ENCODE results near the gene IER5.

Gene IER5

DNA sequence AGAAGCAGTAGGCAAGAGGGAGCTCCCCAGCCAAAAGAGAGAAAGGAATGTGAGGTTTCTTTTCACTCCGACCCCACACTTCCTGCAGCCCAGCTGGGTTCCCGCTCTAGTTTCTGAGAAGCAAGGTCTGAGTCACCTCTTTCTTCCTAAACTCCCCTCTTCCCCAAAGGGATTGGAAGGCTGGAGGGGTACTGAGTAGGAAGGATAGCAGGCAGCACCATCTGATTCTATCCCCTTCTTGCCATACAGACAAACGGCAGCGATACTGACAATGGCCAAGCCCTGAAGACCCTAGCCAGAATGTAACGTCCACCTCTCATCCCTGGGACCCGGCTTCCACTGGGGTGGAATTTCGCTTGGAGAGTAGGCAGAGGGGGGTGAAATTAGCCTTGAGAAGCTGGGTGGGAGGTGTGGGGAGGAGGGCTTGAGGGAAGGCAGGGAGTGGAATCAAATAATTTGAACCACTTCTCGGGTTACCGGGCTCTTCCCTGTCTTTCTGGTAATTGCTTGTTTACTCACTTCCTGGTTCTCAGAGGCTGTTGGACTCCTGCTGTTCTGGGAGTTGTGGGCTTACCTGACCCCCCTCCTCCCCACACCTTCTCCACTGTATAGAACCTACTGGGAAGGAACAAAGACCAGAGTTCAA is 13.2 kb downstream of the IER5 start:
- DNase-seq (ENCODE audit: low spot score), result no peak
- TF ChIP-seq, protein P1, sequence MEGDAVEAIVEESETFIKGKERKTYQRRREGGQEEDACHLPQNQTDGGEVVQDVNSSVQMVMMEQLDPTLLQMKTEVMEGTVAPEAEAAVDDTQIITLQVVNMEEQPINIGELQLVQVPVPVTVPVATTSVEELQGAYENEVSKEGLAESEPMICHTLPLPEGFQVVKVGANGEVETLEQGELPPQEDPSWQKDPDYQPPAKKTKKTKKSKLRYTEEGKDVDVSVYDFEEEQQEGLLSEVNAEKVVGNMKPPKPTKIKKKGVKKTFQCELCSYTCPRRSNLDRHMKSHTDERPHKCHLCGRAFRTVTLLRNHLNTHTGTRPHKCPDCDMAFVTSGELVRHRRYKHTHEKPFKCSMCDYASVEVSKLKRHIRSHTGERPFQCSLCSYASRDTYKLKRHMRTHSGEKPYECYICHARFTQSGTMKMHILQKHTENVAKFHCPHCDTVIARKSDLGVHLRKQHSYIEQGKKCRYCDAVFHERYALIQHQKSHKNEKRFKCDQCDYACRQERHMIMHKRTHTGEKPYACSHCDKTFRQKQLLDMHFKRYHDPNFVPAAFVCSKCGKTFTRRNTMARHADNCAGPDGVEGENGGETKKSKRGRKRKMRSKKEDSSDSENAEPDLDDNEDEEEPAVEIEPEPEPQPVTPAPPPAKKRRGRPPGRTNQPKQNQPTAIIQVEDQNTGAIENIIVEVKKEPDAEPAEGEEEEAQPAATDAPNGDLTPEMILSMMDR (IDR thresholded peaks at IDR 0.05; ENCODE audit: extremely low read depth, insufficient read depth, missing control alignments), result no peak
- in situ Hi-C loops (cut with MboI; ENCODE audit: low pct_unique_long_range_greater_than_20kb, low sequenced_read_pairs, unreplicated experiment), result no loop called here

DNA sequence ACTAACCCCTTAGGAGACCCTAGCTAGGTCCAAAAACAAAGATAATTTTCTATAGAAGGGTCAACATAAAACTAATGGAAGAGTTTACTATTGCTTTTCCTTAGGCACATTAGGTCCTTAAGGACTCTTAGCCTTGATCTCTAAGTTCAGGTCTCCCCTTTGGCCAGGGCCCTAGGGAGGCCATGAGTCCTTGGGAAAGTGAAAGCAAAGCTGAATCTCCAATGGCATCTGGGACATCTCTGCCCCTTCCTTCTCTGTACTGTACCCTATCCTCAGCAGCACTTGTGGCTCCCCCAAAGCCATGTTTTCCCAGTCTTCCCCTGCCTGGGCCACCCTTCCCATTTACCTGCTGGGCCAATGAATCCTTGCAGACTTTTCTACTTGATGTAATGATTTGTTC is 14.3 kb downstream of the IER5 start:
- DNase-seq (ENCODE audit: low spot score), result no peak
- in situ Hi-C loops (cut with MboI; ENCODE audit: low pct_unique_long_range_greater_than_20kb, low sequenced_read_pairs, unreplicated experiment), result no loop called here
- TF ChIP-seq, protein P1 (IDR thresholded peaks at IDR 0.05; ENCODE audit: extremely low read depth, insufficient read depth, missing control alignments), result no peak

DNA sequence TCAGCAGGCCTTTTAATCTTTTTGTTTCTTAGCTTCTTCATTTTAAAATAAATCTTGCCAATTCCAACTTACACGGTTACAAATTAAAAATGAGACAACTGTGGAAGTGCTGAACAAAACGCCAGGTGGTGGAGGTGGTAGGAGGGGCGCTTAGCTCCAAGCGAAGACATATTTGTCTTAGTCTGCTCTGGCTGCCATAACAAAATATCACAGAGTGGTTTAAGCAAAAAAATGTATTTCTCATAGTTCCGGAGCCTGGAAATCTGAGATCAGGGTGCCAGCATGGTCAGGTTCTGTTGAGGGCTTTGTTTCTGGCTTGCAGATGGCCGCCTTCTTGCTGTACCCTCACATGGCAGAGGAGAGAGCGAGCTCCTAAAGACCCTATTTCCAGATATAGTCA is 14.9 kb downstream of the IER5 start:
- no peak for DNase-seq (ENCODE audit: low spot score)
- in situ Hi-C loops (cut with MboI; ENCODE audit: low pct_unique_long_range_greater_than_20kb, low sequenced_read_pairs, unreplicated experiment), result no loop called here
- TF ChIP-seq, protein P1 (IDR thresholded peaks at IDR 0.05; ENCODE audit: extremely low read depth, insufficient read depth, missing control alignments), result no peak

DNA sequence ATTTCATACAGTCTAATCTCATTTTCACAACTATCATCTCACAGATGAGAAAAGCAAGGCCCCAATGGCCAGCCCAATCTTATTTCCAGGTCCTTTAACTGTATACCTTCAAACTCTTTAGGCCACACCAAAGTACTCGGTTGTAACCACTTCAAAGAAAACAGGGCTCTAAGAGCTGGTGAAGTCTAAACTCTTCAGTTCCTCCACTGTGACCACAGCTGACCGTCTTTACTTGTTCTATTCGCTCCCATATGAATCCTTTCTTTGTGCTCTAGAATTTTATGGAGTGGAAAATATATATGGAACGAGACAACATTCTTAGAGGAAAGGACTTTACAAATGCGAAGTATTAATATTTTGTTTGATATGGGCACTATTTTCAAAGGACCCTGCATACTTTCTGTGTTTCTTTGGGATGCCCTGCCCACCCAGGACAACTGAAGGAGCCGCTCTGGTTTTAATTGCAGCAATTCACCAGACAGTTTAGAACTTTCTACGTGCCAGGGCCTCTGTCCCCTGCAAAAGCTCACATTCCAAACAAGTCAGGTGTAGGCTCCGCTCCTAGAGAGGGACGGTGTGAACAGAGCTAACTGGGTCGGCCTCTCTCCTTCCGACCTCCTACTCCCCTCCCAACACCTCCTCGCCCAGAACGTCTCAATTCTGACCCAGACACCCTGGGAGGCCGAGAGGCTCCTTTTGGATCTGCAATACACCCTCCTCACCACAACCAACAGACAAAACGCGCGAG is 15.7 kb downstream of the IER5 start:
- in situ Hi-C loops (cut with MboI; ENCODE audit: low pct_unique_long_range_greater_than_20kb, low sequenced_read_pairs, unreplicated experiment), result no loop called here
- TF ChIP-seq, protein P1 (IDR thresholded peaks at IDR 0.05; ENCODE audit: extremely low read depth, insufficient read depth, missing control alignments), result no peak
- peak; percentile 70 for DNase-seq (ENCODE audit: low spot score)

DNA sequence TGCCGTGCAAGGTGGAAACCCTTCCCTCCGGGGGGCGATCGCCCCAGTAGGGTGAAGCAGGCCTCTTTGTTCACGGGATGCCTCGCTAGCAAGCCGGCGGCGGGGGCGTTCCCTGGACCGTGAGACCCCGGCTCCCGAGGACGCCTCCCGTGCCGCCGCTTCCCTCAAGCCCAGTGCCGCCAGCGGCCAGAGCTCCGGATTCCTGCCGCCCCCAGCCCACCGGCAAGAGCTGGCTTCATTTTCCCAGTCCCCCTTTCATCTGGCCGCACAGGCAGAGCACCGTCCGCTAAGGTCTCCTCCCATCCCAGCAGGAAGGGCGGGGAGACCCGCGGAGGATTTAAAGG is 16.3 kb downstream of the IER5 start:
- peak; percentile 37 for DNase-seq (ENCODE audit: low spot score)
- TF ChIP-seq, protein P1 (IDR thresholded peaks at IDR 0.05; ENCODE audit: extremely low read depth, insufficient read depth, missing control alignments), result peak; percentile 18
- in situ Hi-C loops (cut with MboI; ENCODE audit: low pct_unique_long_range_greater_than_20kb, low sequenced_read_pairs, unreplicated experiment), result no loop called here

DNA sequence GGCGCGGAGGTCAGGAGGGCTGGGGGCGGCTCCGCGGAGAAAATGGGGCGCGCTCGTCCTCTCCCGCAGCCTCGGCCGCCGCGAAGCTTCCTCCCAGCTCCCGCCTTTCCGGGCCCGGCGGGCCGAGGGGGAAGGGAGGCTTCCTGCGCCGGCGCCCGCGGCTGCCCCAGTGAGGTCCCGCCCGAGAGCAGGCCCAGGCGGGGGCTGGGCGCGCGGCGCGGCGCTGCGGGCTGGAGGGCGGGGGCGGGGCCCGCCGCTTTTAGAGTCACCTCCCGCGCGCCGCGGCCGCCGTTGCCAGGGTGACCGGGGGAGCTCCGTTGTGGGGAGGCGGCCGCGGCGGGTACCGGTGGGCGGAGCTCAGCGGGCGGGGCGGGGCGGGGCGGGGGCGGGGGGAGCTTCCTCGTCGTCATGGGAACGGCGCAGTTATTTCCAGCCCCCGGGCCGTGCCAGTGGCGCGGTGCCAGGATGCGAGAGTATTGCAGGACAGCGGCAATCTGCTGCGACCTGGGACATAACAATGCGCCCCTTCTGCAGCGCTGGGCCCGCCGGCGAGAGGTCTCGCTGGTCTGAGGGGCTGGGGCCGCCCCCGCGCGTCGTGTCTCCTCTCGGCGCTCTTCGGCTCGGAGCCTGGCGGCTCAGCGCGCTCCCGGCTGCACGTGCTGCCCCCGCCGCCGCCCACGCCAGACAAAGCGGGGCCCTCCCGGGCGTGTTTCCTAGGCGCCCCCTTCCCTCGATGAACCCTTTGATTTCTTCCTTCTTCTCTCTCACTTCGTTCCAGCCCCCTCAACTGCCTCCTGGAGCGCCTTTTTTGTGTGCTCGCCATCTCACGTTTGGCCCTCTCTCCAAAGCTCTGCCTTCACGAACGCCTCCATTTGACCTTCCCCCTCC is 16.9 kb downstream of the IER5 start:
- in situ Hi-C loops (cut with MboI; ENCODE audit: low pct_unique_long_range_greater_than_20kb, low sequenced_read_pairs, unreplicated experiment), result no loop called here
- TF ChIP-seq, protein P1 (IDR thresholded peaks at IDR 0.05; ENCODE audit: extremely low read depth, insufficient read depth, missing control alignments), result no peak
- DNase-seq (ENCODE audit: low spot score), result peak; percentile 96
